ENCODE results near the gene PLEKHO2. TPM values are rescaled to one million over a fixed set of nuclear protein-coding genes. Genes with fewer than 3 reads are reported as not detected.
"Not testable (repeated sequence)": the region's sequence is repeated elsewhere in the genome, so short reads cannot be mapped to it uniquely, and the experiment has no call there.

PLEKHO2 gene
- total and polyA plus RNA-seq, 2 experiments from 2014 or later: 9.0 to 29.4 TPM

DNA sequence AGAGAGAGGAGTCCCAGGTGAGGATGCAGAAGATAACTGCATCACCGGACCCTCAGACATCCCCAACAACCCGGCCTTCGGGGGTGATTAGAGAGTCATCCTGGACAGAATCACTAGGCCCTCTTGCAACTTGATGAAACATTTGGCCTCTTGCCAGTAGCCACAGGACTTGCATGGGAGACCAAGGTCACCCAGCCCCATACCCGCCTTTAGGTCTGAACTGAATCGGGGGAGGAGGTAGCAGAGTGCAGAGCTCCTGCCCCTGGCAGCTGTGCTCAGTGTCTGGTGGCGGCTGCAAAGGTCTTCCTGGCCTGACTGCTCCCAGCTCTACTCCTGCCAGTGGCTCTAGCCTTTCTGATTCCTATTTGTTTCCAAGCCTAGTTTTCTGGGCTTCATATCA is 28.6 kb upstream of the PLEKHO2 start:
- TF ChIP-seq EZH2 (IDR thresholded peaks at IDR 0.05; ENCODE audit: low read depth, unreplicated experiment) (no peak), CREB1 (CRISPR knock-in tag; IDR thresholded peaks at IDR 0.05; ENCODE audit: low read depth) (no peak), ZNF331 (CRISPR knock-in tag; IDR thresholded peaks at IDR 0.05; ENCODE audit: low read depth) (no peak), EZH2phosphoT487 (IDR thresholded peaks at IDR 0.05; ENCODE audit: unreplicated experiment) (no peak), STAT1 (IDR thresholded peaks at IDR 0.05; ENCODE audit: unreplicated experiment) (no peak)
- TF ChIP-seq, protein P1, sequence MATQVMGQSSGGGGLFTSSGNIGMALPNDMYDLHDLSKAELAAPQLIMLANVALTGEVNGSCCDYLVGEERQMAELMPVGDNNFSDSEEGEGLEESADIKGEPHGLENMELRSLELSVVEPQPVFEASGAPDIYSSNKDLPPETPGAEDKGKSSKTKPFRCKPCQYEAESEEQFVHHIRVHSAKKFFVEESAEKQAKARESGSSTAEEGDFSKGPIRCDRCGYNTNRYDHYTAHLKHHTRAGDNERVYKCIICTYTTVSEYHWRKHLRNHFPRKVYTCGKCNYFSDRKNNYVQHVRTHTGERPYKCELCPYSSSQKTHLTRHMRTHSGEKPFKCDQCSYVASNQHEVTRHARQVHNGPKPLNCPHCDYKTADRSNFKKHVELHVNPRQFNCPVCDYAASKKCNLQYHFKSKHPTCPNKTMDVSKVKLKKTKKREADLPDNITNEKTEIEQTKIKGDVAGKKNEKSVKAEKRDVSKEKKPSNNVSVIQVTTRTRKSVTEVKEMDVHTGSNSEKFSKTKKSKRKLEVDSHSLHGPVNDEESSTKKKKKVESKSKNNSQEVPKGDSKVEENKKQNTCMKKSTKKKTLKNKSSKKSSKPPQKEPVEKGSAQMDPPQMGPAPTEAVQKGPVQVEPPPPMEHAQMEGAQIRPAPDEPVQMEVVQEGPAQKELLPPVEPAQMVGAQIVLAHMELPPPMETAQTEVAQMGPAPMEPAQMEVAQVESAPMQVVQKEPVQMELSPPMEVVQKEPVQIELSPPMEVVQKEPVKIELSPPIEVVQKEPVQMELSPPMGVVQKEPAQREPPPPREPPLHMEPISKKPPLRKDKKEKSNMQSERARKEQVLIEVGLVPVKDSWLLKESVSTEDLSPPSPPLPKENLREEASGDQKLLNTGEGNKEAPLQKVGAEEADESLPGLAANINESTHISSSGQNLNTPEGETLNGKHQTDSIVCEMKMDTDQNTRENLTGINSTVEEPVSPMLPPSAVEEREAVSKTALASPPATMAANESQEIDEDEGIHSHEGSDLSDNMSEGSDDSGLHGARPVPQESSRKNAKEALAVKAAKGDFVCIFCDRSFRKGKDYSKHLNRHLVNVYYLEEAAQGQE (IDR thresholded peaks at IDR 0.05; ENCODE audit: unreplicated experiment): no peak
- H3K27ac Mint-ChIP-seq: peak overlapping the region; percentile 49
- no peaks in the 10 kb centered on the region for H3K9me2 ChIP-seq (ENCODE audit: insufficient read depth)
- peak overlapping the region; percentile 100; the same call in 1 of the 2 replicates for H3K27ac ChIP-seq (ENCODE audit: low read depth)
- H3K9me3 Mint-ChIP-seq: no peaks in the 10 kb centered on the region
- no peaks in the 10 kb centered on the region for H3K27me3 ChIP-seq (ENCODE audit: insufficient read depth)
- 0 out of 2 replicates have a peak, but pooled peaks cover 5% of the 10 kb centered on the region for H3K79me2 ChIP-seq (replicated peaks; ENCODE audit: insufficient read depth)
- H3K4me2 ChIP-seq: peak overlapping the region; percentile 38; the same call in 1 of the 2 replicates
- H3K27me3 Mint-ChIP-seq (ENCODE audit: insufficient read depth, low read depth, poor library complexity): peaks cover 35% of the 10 kb centered on the region
- no peak for DNase-seq (ENCODE audit: low spot score)
- no peak overlapping the region for H2AFZ ChIP-seq
- peaks cover 38% of the 10 kb centered on the region for H3F3A ChIP-seq (replicated peaks; ENCODE audit: low read depth)
- peaks cover 64% of the 10 kb centered on the region for H3K4me1 Mint-ChIP-seq
- peaks cover 18% of the 10 kb centered on the region for H3K36me3 ChIP-seq (ENCODE audit: insufficient read depth)
- H3K4me3 ChIP-seq: no peak overlapping the region
- peaks cover 34% of the 10 kb centered on the region for H3K4me1 ChIP-seq (ENCODE audit: insufficient read depth)
- peaks cover 40% of the 10 kb centered on the region for H3K36me3 Mint-ChIP-seq (ENCODE audit: low read depth)
- 0 out of 2 replicates have a peak, but pooled peaks cover under 1% of the 10 kb centered on the region for H4K20me1 ChIP-seq (replicated peaks; ENCODE audit: insufficient read depth)
- no peak for ATAC-seq
- no peak overlapping the region; the same call in 2 of the 3 replicates for H3K4me3 Mint-ChIP-seq

DNA sequence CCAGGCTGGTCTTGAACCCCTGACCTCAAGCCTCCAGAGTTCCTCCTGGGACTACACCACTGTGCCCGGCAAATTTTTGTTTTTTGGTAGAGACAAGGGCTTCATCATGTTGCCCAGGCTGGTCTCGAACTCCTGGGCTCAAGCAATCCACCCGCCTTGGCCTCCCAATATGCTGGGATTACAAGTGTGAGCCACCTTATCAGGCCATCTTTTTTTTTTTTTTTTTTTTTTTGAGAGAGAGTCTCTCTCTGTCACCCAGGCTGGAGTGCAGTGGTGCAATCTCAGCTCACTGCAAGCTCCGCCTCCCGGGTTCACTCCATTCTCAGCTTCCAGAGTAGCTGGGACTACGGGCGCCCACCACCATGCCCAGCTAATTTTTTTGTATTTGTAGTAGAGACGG is 27.4 kb upstream of the PLEKHO2 start:
- DNase-seq (ENCODE audit: low spot score); H3K9me2 ChIP-seq (ENCODE audit: insufficient read depth); H2AFZ ChIP-seq; H3K4me2 ChIP-seq; H3K9me3 Mint-ChIP-seq; H3K27ac Mint-ChIP-seq; H3K27me3 ChIP-seq (ENCODE audit: insufficient read depth); H3K79me2 ChIP-seq (replicated peaks; ENCODE audit: insufficient read depth); H3K4me3 ChIP-seq; H4K20me1 ChIP-seq (replicated peaks; ENCODE audit: insufficient read depth); H3K4me3 Mint-ChIP-seq; ATAC-seq: not testable (repeated sequence)
- peaks cover 53% of the 10 kb centered on the region for H3K4me1 Mint-ChIP-seq
- Histone ChIP-seq H3K36me3 (ENCODE audit: insufficient read depth) (peaks cover 30% of the 10 kb centered on the region), H3K4me1 (ENCODE audit: insufficient read depth) (peaks cover 31% of the 10 kb centered on the region), H3F3A (replicated peaks; ENCODE audit: low read depth) (peaks cover 43% of the 10 kb centered on the region), H3K27ac (ENCODE audit: low read depth) (peak overlapping the region; percentile 100; the same call in 1 of the 2 replicates)
- peaks cover 50% of the 10 kb centered on the region for H3K36me3 Mint-ChIP-seq (ENCODE audit: low read depth)
- H3K27me3 Mint-ChIP-seq (ENCODE audit: insufficient read depth, low read depth, poor library complexity): peaks cover 26% of the 10 kb centered on the region

DNA sequence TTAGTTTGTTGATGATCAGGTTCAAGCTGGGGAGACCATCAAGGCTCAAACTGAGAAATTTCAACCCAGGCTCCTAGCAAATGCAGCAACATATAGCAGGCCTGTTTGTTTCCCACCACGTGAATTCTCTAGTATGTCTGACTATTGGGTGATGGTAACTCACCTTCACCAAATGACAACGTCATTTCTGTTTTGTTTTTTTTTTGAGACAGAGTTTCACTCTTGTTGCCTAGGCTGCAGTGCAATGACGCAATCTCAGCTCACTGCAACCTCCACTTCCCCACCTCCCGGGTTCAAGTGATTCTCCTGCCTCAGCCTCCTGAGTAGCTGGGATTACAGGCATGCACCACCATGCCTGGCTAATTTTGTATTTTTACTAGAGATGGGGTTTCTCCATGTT is 26.8 kb upstream of the PLEKHO2 start:
- peak; percentile 49; the same call in 1 of the 2 replicates for TF ChIP-seq POLR2AphosphoS5 (IDR thresholded peaks at IDR 0.05; ENCODE audit: low read depth)
- Mint-ChIP-seq H3K36me3 (ENCODE audit: low read depth) (peaks cover 57% of the 10 kb centered on the region), H3K27me3 (ENCODE audit: insufficient read depth, low read depth, poor library complexity) (peaks cover 27% of the 10 kb centered on the region), H3K4me1 (peaks cover 48% of the 10 kb centered on the region)
- H3K4me1 ChIP-seq (ENCODE audit: insufficient read depth): peaks cover 28% of the 10 kb centered on the region
- H3K27me3 ChIP-seq (ENCODE audit: insufficient read depth); ATAC-seq; H4K20me1 ChIP-seq (replicated peaks; ENCODE audit: insufficient read depth); H2AFZ ChIP-seq; H3K27ac Mint-ChIP-seq; H3K4me2 ChIP-seq; H3K79me2 ChIP-seq (replicated peaks; ENCODE audit: insufficient read depth); H3K4me3 ChIP-seq; H3K9me3 Mint-ChIP-seq; H3K4me3 Mint-ChIP-seq; DNase-seq (ENCODE audit: low spot score); H3K9me2 ChIP-seq (ENCODE audit: insufficient read depth): not testable (repeated sequence)
- H3K27ac ChIP-seq (ENCODE audit: low read depth): peak overlapping the region; percentile 91
- peaks cover 35% of the 10 kb centered on the region for H3K36me3 ChIP-seq (ENCODE audit: insufficient read depth)
- H3F3A ChIP-seq (replicated peaks; ENCODE audit: low read depth): peaks cover 43% of the 10 kb centered on the region
